ACC112 (cell line): Measurements from ENCODE around the gene MALRD1.

ENCODE experiments used
- H2AFZ ChIP-seq: fragments of 200-600 bp; sonication (generic); one replicate; pipeline ENCODE4 v1.6.0; 2017; ENCODE audit warnings: antibody characterized with exemption, low read length; ENCODE audit not compliant: unreplicated experiment
- H3K27ac ChIP-seq: fragments of 200-600 bp; sonication (generic); 2 replicates; pipeline ENCODE4 v1.5.1; 2014; ENCODE audit warnings: low read depth, mild to moderate bottlenecking, antibody characterized with exemption, low read length, moderate library complexity
- H3K27me3 ChIP-seq: fragments of 200-600 bp; sonication (generic); 2 replicates; pipeline ENCODE4 v1.6.1; 2014; ENCODE audit warnings: mild to moderate bottlenecking, antibody characterized with exemption, low read length, moderate library complexity, mixed read lengths; ENCODE audit not compliant: insufficient read depth
- H3K36me3 ChIP-seq: fragments of 200-600 bp; sonication (generic); 2 replicates; pipeline ENCODE4 v1.6.1; 2016; ENCODE audit warnings: mild to moderate bottlenecking, antibody characterized with exemption, low read length, moderate library complexity, mixed read lengths; ENCODE audit not compliant: insufficient read depth
- H3K4me1 ChIP-seq: fragments of 200-600 bp; sonication (generic); one replicate; pipeline ENCODE4 v1.6.1; 2016; ENCODE audit warnings: low read length, mixed read lengths; ENCODE audit not compliant: insufficient read depth, unreplicated experiment, control insufficient read depth
- H3K4me3 ChIP-seq: fragments of 200-600 bp; sonication (generic); 2 replicates; pipeline ENCODE4 v1.5.1; 2014; ENCODE audit warnings: mild to moderate bottlenecking, low read depth, low read length
- H3K79me2 ChIP-seq: fragments of 200-600 bp; sonication (generic); one replicate; pipeline ENCODE4 v1.6.0; 2016; ENCODE audit warnings: low read length; ENCODE audit not compliant: control insufficient read depth, unreplicated experiment, insufficient read depth

The MALRD1 gene

DNA sequence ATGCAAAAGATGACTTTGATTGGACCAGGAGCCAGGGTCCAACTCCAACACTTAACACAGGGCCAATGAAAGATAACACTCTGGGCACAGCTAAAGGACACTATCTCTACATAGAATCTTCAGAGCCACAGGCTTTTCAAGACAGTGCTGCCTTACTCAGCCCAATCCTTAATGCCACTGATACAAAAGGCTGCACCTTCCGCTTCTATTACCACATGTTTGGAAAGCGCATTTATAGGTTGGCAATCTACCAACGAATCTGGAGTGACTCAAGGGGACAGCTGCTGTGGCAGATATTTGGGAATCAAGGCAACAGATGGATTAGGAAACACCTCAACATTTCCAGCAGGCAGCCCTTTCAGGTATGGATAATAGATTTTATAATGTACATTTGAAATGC, 160.7 kb downstream of the MALRD1 start:
- Histone ChIP-seq H3K27me3 (no peaks in the 10 kb centered on the region), H3K4me1 (no peaks in the 10 kb centered on the region), H3K27ac (no peak overlapping the region), H3K4me3 (no peak overlapping the region), H2AFZ (no peak overlapping the region), H3K36me3 (no peaks in the 10 kb centered on the region), H3K79me2 (no peaks in the 10 kb centered on the region)

DNA sequence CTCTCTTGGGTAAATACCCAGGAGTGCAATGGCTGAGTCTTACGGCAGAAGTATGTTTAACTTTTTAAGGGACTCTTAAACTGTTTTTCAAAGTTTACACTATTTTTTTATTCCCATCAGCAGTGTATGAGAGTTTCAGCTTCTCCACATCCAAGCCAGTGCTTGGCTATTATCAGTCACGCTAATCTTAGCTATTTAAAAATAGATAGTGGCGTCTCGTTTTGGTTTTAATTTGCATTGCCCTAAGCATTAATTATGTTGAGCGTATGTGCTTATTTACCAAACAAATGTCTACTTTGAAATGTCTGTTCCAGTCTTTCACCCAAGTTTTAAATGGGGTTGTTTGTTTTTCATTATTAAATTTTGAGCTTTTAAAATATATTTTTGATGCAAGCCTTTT, 164.0 kb downstream of the MALRD1 start:
- Histone ChIP-seq H3K27me3 (no peaks in the 10 kb centered on the region), H2AFZ (no peak overlapping the region), H3K79me2 (no peaks in the 10 kb centered on the region), H3K4me3 (no peak overlapping the region), H3K4me1 (no peaks in the 10 kb centered on the region), H3K27ac (no peak overlapping the region), H3K36me3 (no peaks in the 10 kb centered on the region)

DNA sequence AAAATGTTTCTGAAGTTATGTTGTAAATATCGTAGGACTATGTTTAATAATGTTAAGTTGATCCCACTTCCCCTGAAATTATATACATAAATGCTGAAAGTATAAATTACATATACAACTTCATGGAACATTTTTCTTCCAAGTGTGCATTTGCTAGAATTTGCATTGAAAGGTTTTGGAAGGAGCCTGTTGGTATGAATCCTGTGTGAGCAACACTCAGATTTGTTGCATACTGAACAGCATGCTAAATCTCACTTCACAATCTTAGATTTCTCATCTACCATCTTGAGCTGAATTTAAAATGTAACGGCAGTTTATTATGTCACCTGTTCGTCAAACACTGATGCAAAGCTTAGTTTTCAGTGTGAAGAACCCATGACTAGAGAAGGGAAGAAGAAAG, 172.6 kb downstream of the MALRD1 start:
- no peak overlapping the region for H3K27ac ChIP-seq
- no peak overlapping the region for H3K4me3 ChIP-seq
- no peaks in the 10 kb centered on the region for H3K4me1 ChIP-seq
- H3K36me3 ChIP-seq = no peaks in the 10 kb centered on the region
- no peaks in the 10 kb centered on the region for H3K79me2 ChIP-seq
- no peak overlapping the region for H2AFZ ChIP-seq
- no peaks in the 10 kb centered on the region for H3K27me3 ChIP-seq

DNA sequence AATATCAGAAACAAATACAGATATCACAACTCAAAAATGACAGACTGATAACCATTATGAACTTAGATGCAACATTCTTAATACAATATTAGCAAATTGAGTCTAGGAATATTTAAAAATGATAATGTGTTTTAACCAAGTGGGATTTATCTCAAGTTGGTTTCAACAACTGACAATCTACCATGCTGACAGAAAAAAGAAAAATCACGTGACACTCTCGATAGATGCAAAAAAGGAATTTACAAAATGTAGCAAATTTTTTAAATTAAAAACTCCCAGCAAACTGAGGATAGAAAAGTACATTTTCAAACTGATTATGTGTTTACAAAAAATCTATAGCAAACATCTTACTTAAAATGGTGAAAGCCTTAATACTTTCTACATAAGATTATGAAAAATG, 177.4 kb downstream of the MALRD1 start:
- Histone ChIP-seq H3K36me3 (no peaks in the 10 kb centered on the region), H3K27ac (no peak overlapping the region), H3K4me1 (no peaks in the 10 kb centered on the region), H3K27me3 (no peaks in the 10 kb centered on the region), H2AFZ (no peak overlapping the region), H3K4me3 (no peak overlapping the region), H3K79me2 (no peaks in the 10 kb centered on the region)

DNA sequence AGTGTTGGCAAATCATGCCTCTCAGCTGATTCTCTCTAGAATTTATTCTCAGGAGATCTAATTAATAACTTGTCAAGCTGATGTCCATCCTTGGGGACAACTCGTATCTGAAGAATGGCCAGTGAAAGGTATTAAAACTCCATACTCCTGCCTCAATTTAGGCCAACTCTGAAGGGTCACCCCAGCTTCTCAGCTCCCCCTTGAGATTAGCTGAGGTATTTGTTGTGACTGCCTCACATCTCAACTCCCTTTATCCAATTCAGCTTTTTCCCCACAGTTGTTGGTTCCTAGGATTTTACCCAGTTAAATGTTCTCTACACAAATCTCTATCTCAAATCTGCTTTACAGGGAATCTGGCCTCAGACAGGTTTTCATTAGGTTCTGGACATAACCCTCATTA, 182.4 kb downstream of the MALRD1 start:
- no peaks in the 10 kb centered on the region for H3K79me2 ChIP-seq

DNA sequence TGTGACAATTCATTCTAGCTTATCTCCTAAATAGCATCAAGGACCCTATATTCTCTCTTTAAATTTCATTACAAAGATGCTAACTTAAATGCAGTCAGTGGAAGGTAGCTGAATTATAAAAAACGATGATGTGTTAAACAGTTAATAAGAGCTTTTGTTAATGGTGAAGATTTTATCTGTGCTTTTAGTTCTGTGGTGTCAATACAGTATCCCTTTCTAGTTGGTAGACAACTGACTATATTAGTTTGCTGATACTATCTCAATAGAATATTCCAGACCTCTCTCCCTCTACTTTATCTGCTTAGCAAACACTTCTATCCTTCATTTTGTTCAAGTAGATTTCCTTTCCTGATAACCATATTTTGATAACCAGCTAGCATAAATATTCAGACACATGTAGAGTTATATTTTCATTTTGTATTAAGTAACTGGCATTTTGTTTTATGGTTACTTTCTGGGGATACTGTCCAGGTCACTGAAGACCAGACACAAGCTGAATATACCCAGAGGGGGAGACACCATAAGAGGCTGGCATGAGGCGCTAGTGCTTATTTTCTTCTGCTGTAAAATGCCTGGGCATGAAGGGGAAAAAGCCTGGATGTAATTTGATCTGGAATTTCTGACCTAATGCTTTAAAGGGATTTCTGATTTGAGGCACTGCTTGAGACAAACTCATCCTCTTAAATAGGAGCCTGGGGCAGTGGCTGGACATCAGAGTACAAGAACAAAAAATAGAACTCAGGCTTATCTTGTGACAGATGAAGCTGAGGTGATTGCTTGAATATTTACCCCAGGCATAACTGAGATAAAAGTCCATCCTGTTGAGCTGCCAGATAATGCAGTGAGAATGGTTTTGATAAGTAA, 197.5 kb downstream of the MALRD1 start:
- Histone ChIP-seq H3K79me2 (no peaks in the 10 kb centered on the region), H3K4me1 (no peaks in the 10 kb centered on the region), H2AFZ (no peak overlapping the region), H3K27ac (no peak overlapping the region), H3K36me3 (no peaks in the 10 kb centered on the region), H3K27me3 (no peaks in the 10 kb centered on the region), H3K4me3 (no peak overlapping the region)

More for the DNA sequence above, 182.4 kb downstream of the MALRD1 start:
- no peak overlapping the region for H2AFZ ChIP-seq
- no peak overlapping the region for H3K4me3 ChIP-seq
- H3K4me1 ChIP-seq = no peaks in the 10 kb centered on the region
- H3K27me3 ChIP-seq = no peaks in the 10 kb centered on the region
- no peak overlapping the region for H3K27ac ChIP-seq
- no peaks in the 10 kb centered on the region for H3K36me3 ChIP-seq

DNA sequence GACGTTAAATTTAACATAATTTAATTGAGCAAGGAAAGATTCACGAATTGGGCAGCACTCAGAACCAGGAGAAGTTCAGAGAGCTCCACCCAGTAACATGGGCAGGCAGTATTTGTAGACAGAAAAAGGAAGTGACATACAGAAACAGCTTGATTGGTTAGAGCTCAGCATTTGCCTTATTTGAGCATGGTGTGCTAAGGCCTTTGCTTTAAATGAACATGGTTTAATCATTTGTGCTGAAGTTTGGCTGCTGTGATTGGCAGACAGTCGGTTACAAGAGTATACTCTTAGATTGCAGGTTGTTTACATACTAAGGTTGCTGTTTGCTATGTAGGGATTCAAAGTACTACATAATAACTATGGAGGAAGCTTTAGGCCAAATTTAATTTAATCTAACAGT, 199.2 kb downstream of the MALRD1 start:
- Histone ChIP-seq H3K27ac (no peak overlapping the region), H3K27me3 (no peaks in the 10 kb centered on the region), H3K4me1 (no peaks in the 10 kb centered on the region), H3K79me2 (no peaks in the 10 kb centered on the region), H3K36me3 (no peaks in the 10 kb centered on the region), H2AFZ (no peak overlapping the region), H3K4me3 (no peak overlapping the region)

DNA sequence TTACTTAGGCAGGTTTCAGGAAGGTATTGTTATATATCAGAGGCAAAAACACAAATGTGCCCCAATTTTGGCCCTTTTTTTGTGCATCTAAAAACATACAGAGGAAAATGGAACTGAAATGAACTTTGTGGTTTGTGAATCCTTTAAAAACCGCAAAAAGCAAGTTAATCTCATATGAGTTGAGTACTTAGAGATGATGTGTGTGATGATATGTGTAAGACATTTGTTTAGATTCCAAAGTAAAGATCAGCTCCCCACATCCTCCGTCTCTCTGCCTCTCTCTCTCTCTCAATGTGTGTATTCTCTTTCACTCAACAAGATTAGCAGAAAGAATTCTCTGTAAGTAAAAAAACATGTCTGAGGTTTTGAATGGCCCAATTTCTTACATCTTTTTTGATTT, 201.9 kb downstream of the MALRD1 start:
- no peak overlapping the region for H3K27ac ChIP-seq
- H2AFZ ChIP-seq = no peak overlapping the region
- H3K4me1 ChIP-seq = no peaks in the 10 kb centered on the region
- H3K79me2 ChIP-seq = no peaks in the 10 kb centered on the region
- no peaks in the 10 kb centered on the region for H3K27me3 ChIP-seq
- no peak overlapping the region for H3K4me3 ChIP-seq
- no peaks in the 10 kb centered on the region for H3K36me3 ChIP-seq

DNA sequence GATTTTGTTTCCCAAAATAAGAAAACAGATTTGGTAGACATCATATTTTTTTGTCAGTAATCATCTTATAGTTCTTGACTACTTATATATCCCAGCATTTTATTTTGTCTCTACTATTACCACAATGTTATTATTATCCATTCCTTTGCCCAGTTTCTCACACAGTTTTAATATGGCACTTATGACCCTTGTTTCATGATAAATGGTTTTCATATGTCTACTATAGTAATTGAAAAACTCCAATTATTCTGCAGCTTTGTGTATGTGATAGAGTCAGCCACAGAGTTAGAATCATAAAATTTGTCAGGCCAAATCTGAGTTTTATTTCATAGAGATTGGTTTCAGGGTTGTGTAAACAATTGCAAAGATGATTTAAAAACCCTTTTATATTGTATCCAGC, 203.9 kb downstream of the MALRD1 start:
- Histone ChIP-seq H3K36me3 (no peaks in the 10 kb centered on the region), H2AFZ (no peak overlapping the region), H3K27ac (no peak overlapping the region), H3K27me3 (no peaks in the 10 kb centered on the region), H3K4me3 (no peak overlapping the region), H3K4me1 (no peaks in the 10 kb centered on the region), H3K79me2 (no peaks in the 10 kb centered on the region)

DNA sequence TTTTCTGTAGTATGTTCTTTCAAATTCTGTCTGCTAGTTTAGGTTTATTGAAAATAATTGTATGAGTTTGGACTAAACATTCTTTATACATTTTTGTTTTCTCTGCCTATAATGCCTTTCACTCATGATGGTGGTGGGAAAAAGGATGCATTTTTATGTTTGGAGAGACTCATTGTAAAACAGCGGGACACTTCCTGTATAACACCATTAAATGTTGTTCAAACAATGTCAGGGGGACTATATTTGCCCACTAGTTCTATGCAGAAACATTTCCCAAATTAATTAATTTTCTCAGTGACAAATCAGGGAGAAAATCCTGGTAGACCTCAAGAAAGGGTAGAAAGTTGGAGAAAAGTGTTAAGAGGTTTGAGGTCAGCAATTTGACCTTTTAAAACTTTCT, 207.7 kb downstream of the MALRD1 start:
- H3K4me3 ChIP-seq = no peak overlapping the region
- H2AFZ ChIP-seq = no peak overlapping the region
- H3K27ac ChIP-seq = no peak overlapping the region
- no peaks in the 10 kb centered on the region for H3K36me3 ChIP-seq
- no peaks in the 10 kb centered on the region for H3K79me2 ChIP-seq
- no peaks in the 10 kb centered on the region for H3K4me1 ChIP-seq
- no peaks in the 10 kb centered on the region for H3K27me3 ChIP-seq

DNA sequence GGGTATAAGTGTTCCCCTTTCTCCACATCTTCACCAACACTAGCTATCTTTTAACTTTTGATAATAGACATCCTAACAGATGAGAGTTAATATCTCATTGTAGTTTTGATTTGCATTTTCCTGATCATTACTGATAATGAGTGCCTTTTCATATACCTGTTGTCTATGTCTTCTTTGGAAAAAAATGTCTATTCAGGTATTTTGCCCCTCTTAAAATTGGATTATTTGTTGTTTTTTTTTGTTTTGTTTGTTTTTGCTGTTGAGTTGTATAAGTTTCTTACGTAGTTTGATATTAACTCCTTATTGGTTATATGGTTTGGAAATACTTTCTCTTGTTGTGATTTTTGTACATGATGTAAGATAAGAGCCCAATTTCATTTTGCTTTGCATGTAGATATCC, 214.7 kb downstream of the MALRD1 start:
- Histone ChIP-seq H3K4me3 (no peak overlapping the region), H2AFZ (no peak overlapping the region), H3K4me1 (no peaks in the 10 kb centered on the region), H3K27ac (no peak overlapping the region), H3K36me3 (no peaks in the 10 kb centered on the region), H3K27me3 (no peaks in the 10 kb centered on the region), H3K79me2 (no peaks in the 10 kb centered on the region)
